ENCODE data around the gene SPTB.
A peak's percentile ranks its signal among the peaks of the same experiment; 100 is the strongest.

The SPTB gene

GRCh38 chr14:64848239-64848638, 31.5 kb downstream of the SPTB start:
- no peak for DNase-seq

DNA sequence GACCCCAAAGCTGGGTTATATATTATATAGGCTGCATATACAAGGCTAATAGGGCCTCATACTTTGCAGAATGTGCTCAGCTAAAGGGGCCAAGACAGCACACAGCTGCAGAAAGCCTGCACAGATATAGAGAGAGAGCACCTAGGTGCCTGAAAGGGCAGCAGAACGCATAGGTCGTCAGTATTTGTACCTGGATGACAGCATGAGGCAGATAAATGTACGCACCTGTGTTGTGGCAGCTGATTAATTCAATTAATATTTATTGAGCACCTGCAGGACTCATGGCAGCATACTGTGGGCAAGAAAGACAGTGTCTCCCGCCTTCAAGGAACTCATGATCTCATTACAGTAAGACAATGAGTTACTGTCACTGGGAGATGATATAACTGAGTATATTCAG, 33.4 kb downstream of the SPTB start:
- DNase-seq: no peak

DNA sequence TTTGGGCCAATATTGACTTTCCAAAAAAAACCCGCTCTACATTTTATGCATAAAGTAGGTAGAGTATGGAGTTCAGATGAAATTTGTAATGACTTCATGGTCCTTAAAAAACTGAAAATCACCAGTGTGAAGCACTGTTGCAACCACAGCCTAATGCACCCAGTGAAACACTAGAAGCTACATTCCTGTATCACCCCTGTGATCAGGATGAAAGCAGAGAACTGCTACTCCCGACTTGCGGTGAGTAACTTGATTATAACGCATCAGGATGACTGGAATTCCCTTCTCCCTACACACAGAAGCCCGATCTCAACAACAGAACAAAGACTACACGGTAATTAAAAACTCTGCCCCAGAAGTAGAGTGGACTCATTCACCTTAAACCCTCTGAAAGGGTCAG, 33.8 kb downstream of the SPTB start:
- DNase-seq: no peak

GRCh38 chr14:64844969-64845536, 34.7 kb downstream of the SPTB start:
- no peak for DNase-seq

- no peak for DNase-seq
These were observed 35.4 kb downstream of the SPTB start for GRCh38 chr14:64844272-64844671.

DNA sequence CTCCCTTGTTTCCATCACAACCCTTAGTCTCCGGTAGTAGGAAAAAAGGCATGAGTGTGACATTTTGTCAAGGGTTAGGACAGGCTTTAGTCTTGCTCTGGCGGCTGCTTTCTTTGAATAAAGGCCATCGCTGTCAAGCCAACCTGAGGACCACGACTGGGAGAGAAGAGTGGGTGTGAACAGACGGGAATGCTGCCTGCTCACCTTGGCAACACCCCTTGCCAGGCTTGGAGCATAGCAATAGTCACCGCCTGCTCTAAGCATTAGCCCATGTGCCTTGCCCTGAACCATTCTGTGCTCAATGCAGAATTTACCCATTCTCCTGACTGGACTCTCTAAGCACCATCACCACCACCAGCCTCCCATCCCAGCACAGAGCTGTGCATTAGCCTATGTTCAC, 36.2 kb downstream of the SPTB start:
- no peak for DNase-seq

DNA sequence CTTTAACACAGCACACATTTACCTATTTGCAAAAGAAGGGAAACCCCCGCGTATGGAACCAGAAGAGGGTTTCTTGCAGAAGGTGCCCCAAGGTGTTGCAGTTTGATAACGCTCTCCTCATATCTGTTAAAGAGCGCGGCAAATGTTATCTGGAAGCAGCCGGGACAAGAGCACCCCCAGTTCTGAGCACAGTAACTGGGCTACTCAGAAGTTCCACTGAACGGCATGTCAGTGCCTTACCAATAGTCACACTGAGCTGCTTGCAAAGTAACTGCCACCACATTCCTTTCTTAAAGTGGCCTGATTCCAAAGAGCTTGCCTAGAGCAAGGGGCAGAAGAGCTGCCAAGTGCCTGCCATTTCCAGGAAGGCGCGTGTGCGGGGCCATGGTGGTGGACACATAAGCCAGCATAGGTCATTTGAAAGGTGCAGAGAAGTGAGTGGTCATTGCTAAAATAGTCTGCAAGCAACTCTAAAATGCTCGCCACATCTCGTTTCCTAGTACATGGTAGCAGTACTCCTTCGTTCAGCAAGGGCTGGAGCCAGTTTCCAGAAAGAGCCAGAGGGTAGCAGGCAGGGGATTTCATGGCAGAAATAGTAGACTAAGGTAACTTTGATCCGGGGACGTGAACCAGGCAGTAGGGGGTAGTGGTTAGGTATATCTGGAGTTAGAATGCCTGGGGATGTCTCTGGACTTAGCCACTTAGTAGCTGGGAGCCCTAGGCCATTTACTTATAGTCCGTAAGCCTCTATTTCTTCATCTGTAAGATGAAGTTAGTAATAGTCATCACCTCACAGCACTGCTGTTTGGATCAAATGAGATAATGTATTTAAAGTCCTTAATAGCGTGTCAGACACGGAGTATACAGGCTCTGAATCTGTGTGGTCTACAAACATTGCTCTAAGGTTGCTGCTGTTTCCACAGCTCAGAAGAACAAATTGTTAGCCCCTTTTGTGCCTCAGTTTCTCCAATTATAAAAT, 37.6 kb downstream of the SPTB start:
- DNase-seq: no peak

GRCh38 chr14:64841121-64841651, 38.5 kb downstream of the SPTB start:
- DNase-seq: no peak

DNA sequence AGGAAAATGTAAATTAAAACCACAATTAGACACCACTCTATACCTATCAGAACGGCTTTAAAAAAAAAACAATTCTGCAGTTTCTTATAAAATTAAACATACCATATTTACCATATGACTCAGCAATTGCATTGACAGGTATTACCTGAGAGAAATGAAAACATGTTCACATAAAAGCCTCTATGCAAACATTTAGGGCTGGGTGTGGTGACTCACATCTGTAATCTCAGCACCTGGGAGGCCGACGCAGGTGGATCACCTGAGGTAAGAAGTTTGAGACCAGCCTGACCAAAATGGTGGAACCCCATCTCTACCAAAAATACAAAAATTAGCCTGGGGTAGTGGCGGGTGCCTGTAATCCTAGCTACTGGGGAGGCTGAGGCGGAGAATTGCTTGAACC, 41.1 kb downstream of the SPTB start:
- no peak for DNase-seq

- DNase-seq: no peak
These were observed 44.3 kb downstream of the SPTB start for GRCh38 chr14:64835431-64835830.

GRCh38 chr14:64834965-64835364, 44.7 kb downstream of the SPTB start:
- no peak for DNase-seq

GRCh38 chr14:64831419-64831818, 48.3 kb downstream of the SPTB start:
- no peak for DNase-seq

DNA sequence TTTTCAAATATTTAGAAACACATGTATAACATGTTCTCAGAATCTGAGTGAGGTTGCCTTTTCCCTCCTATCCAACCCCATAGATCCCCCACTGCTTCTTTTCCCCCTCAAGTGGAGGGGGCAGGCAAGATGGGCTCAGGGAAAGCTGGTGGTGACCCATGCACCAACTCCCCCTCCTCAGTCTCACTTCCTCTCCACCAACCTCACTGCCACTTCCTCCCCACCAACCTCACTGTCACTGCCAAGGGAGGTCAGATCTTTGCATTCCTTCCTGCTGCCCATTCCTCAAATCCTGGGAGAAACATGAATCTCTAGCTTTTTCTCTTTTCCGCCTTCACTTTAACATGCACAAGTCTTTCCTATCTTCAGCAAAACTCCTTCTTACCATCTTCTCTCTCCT, 48.7 kb downstream of the SPTB start:
- DNase-seq: no peak

DNA sequence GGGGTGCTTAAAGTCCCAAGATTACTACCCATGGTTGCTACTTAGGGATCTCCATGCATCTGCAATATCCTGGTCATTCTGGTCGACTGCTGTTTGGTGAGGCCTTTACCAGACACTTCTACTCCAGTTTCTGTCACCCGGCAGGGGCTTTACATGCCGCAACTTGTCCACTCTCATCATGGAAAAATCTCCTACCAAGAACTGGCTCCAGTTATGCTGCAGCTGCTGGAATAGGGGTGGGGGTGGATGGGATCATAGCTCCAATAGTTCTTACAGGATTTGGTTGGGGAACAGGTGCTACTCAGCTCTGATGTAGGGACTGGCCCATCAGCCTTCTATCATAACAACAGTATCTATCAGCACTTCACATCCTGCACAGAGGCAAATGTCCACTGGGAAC, 51.6 kb downstream of the SPTB start:
- peak; percentile 14 for DNase-seq

DNA sequence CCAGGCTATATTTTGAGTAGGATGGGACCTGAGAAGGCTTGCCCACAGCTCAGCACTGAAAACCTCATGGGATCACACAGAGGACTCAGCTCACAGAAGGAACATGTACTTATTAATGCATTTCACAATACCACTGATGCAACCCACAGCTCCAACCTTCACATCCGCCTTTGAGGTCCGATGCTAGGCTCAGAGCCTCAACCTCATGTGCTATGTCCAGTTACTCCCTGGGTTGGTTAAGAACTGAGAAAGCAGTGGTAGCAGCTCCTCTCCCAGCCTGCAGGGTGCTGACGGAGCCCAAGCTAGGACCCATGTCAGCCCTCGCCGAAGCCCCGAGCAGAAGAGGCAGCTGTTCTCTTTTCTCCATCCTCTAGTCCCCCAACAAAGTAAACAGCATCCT, 52.9 kb downstream of the SPTB start:
- no peak for DNase-seq

- peak; percentile 38 for DNase-seq
These were observed 53.4 kb downstream of the SPTB start for GRCh38 chr14:64826333-64826732.

DNA sequence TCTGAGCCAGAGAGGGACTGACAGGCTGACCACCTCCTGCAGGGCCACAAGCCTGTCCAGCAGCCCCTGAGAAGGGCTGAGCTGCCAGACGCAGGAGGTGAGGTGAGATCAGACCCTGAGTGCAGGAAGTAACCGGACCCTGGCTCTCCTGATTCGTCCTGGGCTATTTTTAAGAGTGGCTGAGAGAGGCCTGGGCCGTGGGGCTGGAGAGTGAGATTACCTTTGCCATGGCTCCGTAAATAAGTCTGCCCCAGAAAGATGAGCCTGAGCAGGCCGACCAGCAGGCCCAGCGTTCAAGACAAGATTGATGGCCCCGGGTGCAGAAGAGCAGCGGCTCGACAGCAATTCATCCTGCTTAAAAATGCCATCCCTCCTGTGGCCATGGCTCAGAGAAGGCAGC, 54.2 kb downstream of the SPTB start:
- DNase-seq: no peak

DNA sequence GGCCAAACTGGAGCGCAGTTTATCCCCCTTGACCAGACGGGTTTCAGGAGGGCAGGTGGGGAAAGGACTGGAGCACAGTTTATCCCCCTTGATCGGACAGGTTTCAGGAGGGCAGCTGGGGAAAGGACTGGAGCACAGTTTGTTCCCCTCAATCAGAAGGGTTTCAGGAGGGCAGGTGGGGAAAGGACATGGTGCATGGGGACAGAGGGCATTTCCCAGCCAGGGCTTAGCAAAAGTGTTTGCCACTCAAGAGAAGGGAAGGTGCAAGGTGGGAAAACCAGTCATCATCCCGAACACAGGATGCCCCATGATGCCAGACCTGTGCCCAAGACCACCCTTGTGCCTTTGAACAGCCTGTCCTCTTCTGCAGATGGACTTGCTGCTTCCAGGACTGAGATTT, 54.7 kb downstream of the SPTB start:
- no peak for DNase-seq

DNA sequence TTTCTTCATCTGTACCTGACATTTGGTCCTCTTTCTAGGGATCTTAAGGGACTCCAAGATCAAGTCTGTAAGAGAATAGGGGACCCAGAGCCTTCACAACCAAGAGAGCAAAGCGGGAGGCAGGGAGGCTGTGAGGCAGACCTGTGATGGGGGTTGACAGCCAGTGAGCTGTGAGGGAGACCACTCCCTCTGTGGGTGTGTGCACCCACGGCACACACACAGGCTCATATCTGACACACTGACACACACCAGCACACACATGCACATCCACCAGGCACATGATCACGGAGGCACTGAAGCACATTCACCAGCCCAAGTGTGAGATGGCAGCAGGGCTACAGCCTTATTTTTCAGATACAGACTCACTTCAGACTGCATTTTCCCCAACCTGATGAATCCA, 55.2 kb downstream of the SPTB start:
- DNase-seq: no peak

GRCh38 chr14:64823305-64823861, 56.3 kb downstream of the SPTB start:
- DNase-seq: peak; percentile 61

GRCh38 chr14:64821651-64822050, 58.1 kb downstream of the SPTB start:
- DNase-seq: no peak

- no peak for DNase-seq
These were observed 61.6 kb downstream of the SPTB start for GRCh38 chr14:64818151-64818550.

- DNase-seq: no peak
These were observed 62.1 kb downstream of the SPTB start for GRCh38 chr14:64817631-64818030.

- DNase-seq: no peak
These were observed 63.4 kb downstream of the SPTB start for GRCh38 chr14:64816221-64816783.

Measured in DMS153 (cell line).